Stimulated activated CD8-positive, alpha-beta memory T cell treated with anti-CD3 and anti-CD28 coated beads, Interleukin-4, amount 100 ng/mL, for 24 hours (primary cell): ENCODE data around the gene MAP1LC3A.

Experiments used
- DNase-seq: peaks from one replicate; pipeline ENCODE4 v3.0.0-alpha.2; 2020; ENCODE audit warnings: low read depth

MAP1LC3A gene

GRCh38 chr20:34529742-34530141 lies 28.8 kb upstream of the MAP1LC3A start:
- DNase-seq = no peak

GRCh38 chr20:34530342-34530741 lies 28.2 kb upstream of the MAP1LC3A start:
- no peak for DNase-seq

GRCh38 chr20:34531608-34532265 lies 26.8 kb upstream of the MAP1LC3A start:
- DNase-seq = no peak

- no peak for DNase-seq
These were observed 26.2 kb upstream of the MAP1LC3A start for GRCh38 chr20:34532320-34532719.

- no peak for DNase-seq
These were observed 25.8 kb upstream of the MAP1LC3A start for GRCh38 chr20:34532756-34533155.

GRCh38 chr20:34534391-34535165 lies 23.9 kb upstream of the MAP1LC3A start:
- no peak for DNase-seq

GRCh38 chr20:34535301-34535840 lies 23.1 kb upstream of the MAP1LC3A start:
- no peak for DNase-seq

GRCh38 chr20:34535857-34536256 lies 22.7 kb upstream of the MAP1LC3A start:
- no peak for DNase-seq

- no peak for DNase-seq
These were observed 21.6 kb upstream of the MAP1LC3A start for GRCh38 chr20:34536798-34537394.

GRCh38 chr20:34537651-34538050 lies 20.9 kb upstream of the MAP1LC3A start:
- DNase-seq = no peak

- DNase-seq = peak; percentile 39
These were observed 19.8 kb upstream of the MAP1LC3A start for GRCh38 chr20:34538671-34539123.

- no peak for DNase-seq
These were observed 18.8 kb upstream of the MAP1LC3A start for GRCh38 chr20:34539756-34540155.

GRCh38 chr20:34540596-34541263 lies 17.8 kb upstream of the MAP1LC3A start:
- DNase-seq = no peak

GRCh38 chr20:34541264-34541901 lies 17.1 kb upstream of the MAP1LC3A start:
- no peak for DNase-seq

- DNase-seq = no peak
These were observed 16.6 kb upstream of the MAP1LC3A start for GRCh38 chr20:34541917-34542316.

GRCh38 chr20:34542439-34542838 lies 16.1 kb upstream of the MAP1LC3A start:
- no peak for DNase-seq

GRCh38 chr20:34543463-34544056 lies 15.0 kb upstream of the MAP1LC3A start:
- DNase-seq = no peak

- no peak for DNase-seq
These were observed 14.3 kb upstream of the MAP1LC3A start for GRCh38 chr20:34544109-34544796.

GRCh38 chr20:34546751-34547181 lies 11.8 kb upstream of the MAP1LC3A start:
- no peak for DNase-seq

GRCh38 chr20:34547844-34548613 lies 10.5 kb upstream of the MAP1LC3A start:
- no peak for DNase-seq
